Calu3 (cell line): Measurements from ENCODE around the gene ZNF23. TPM values are rescaled to one million over a fixed set of nuclear protein-coding genes. Genes with fewer than 3 reads are reported as not detected.

Experiments
- BruUV-seq: library from RNA; stranded (reverse); fragments of 400-500 nt; replicated peaks from 2 replicates; lab custom pipeline; 2021; lab: Mats Ljungman, UMichigan
- CTCF ChIA-PET: fragments of 300-600 bp; sonication (Branson Sonifier 250); formaldehyde crosslinking; loops from one replicate; lab custom pipeline; 2022; ENCODE audit warnings: antibody characterized with exemption; lab: Charles Lee
- DNase-seq: peaks from one replicate; pipeline ENCODE4 v3.0.0; 2022
- H3K27ac Mint-ChIP-seq: one replicate; pipeline ENCODE4 v1.8.0; 2022; ENCODE audit warnings: mixed read lengths; ENCODE audit not compliant: unreplicated experiment
- H3K27me3 Mint-ChIP-seq: one replicate; pipeline ENCODE4 v1.8.0; 2022; ENCODE audit warnings: mixed read lengths; ENCODE audit not compliant: unreplicated experiment
- H3K36me3 Mint-ChIP-seq: one replicate; pipeline ENCODE4 v1.8.0; 2022; ENCODE audit warnings: mild to moderate bottlenecking, moderate library complexity, mixed read lengths; ENCODE audit not compliant: insufficient read depth, unreplicated experiment
- H3K4me1 Mint-ChIP-seq: one replicate; pipeline ENCODE4 v1.8.0; 2022; ENCODE audit warnings: mild to moderate bottlenecking, low read depth, mixed read lengths; ENCODE audit not compliant: unreplicated experiment
- H3K4me3 Mint-ChIP-seq: one replicate; pipeline ENCODE4 v1.8.0; 2022; ENCODE audit warnings: mild to moderate bottlenecking, low read depth, moderate library complexity, mixed read lengths; ENCODE audit not compliant: unreplicated experiment
- H3K9me3 Mint-ChIP-seq: one replicate; pipeline ENCODE4 v1.8.0; 2022; ENCODE audit warnings: low read depth, mixed read lengths; ENCODE audit not compliant: unreplicated experiment
- CTCF ChIP-seq: fragments of 200-600 bp; IDR thresholded peaks from one replicate; pipeline ENCODE4 v1.8.0; 2022; ENCODE audit warnings: antibody characterized with exemption; ENCODE audit not compliant: unreplicated experiment
- intact Hi-C: fragments of 100-400 bp; cut with micrococcal nuclease; formaldehyde crosslinking; loops from one replicate; pipeline ENCODE4 v1.10.0; 2022; ENCODE audit not compliant: unreplicated experiment
- total RNA-seq: library from RNA; stranded (reverse); gene quantifications from 2 replicates; pipeline ENCODE4 v1.2.3, GENCODE V29; 2022

Gene ZNF23
- total RNA-seq, 1 experiment from 2014 or later = 13.3 TPM

GRCh38 chr16:71436473-71436872, 25.6 kb downstream of the ZNF23 start:
- Mint-ChIP-seq H3K4me3 (no peak overlapping the region), H3K36me3 (no peaks in the 10 kb centered on the region), H3K27ac (no peak overlapping the region), H3K27me3 (peaks cover 40% of the 10 kb centered on the region), H3K4me1 (no peaks in the 10 kb centered on the region), H3K9me3 (no peaks in the 10 kb centered on the region)
- CTCF ChIA-PET = interaction anchor here (0.6 kb wide), 1 partner anchor 14 kb away, joined by 4 read pairs; no protein-coding TSS in a partner anchor
- intact Hi-C loops = no loop called here
- no peak for DNase-seq
- BruUV-seq = no TSS peak
- TF ChIP-seq CTCF = no peak

- H3K9me3 Mint-ChIP-seq = no peaks in the 10 kb centered on the region
- intact Hi-C loops = no loop called here
- H3K36me3 Mint-ChIP-seq = no peaks in the 10 kb centered on the region
- DNase-seq = no peak
- CTCF ChIA-PET = no interaction called here
- no peak overlapping the region for H3K4me3 Mint-ChIP-seq
- no TSS peak for BruUV-seq
- no peak for TF ChIP-seq CTCF
- peaks cover 48% of the 10 kb centered on the region for H3K27me3 Mint-ChIP-seq
- no peak overlapping the region for H3K27ac Mint-ChIP-seq
- H3K4me1 Mint-ChIP-seq = no peaks in the 10 kb centered on the region
Measured at GRCh38 chr16:71432906-71433305, 29.1 kb downstream of the ZNF23 start.

GRCh38 chr16:71431991-71432390, 30.1 kb downstream of the ZNF23 start:
- BruUV-seq = no TSS peak
- intact Hi-C loops = no loop called here
- H3K27ac Mint-ChIP-seq = no peak overlapping the region
- TF ChIP-seq CTCF = no peak
- DNase-seq = no peak
- peaks cover 39% of the 10 kb centered on the region for H3K27me3 Mint-ChIP-seq
- no peak overlapping the region for H3K4me3 Mint-ChIP-seq
- H3K4me1 Mint-ChIP-seq = peaks cover 5% of the 10 kb centered on the region
- H3K36me3 Mint-ChIP-seq = peaks cover 3% of the 10 kb centered on the region
- CTCF ChIA-PET = interaction anchor here (1.0 kb wide), 1 partner anchor 95 kb away, joined by 3 read pairs; the partner anchor contains the start of gene CHST4
- no peaks in the 10 kb centered on the region for H3K9me3 Mint-ChIP-seq

GRCh38 chr16:71431176-71431575, 30.9 kb downstream of the ZNF23 start:
- Mint-ChIP-seq H3K9me3 (no peaks in the 10 kb centered on the region), H3K27ac (no peak overlapping the region), H3K4me1 (peaks cover 13% of the 10 kb centered on the region), H3K27me3 (peaks cover 39% of the 10 kb centered on the region), H3K36me3 (peaks cover 9% of the 10 kb centered on the region), H3K4me3 (no peak overlapping the region)
- BruUV-seq = no TSS peak
- TF ChIP-seq CTCF = no peak
- CTCF ChIA-PET = no interaction called here
- no peak for DNase-seq
- intact Hi-C loops = no loop called here
